Hematopoietic multipotent progenitor cell treated with erythropoietin and hydrocortisone succinate and interleukin-3 and kit ligand, for 8 days (in vitro differentiated cells): Measurements from ENCODE around the gene LMAN2L.

Experiments
- DNase-seq: peaks from one replicate; pipeline ENCODE4 v3.0.0-alpha.2; 2015

The LMAN2L gene, protein sequence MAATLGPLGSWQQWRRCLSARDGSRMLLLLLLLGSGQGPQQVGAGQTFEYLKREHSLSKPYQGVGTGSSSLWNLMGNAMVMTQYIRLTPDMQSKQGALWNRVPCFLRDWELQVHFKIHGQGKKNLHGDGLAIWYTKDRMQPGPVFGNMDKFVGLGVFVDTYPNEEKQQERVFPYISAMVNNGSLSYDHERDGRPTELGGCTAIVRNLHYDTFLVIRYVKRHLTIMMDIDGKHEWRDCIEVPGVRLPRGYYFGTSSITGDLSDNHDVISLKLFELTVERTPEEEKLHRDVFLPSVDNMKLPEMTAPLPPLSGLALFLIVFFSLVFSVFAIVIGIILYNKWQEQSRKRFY

GRCh38 chr2:96739633-96740428 is at the start of gene LMAN2L:
Gene LMAN2L, minus strand, starts transcription at chr2:96740064. Its CDS starts 24 bp downstream, at chr2:96740040.
- peak; percentile 98 for DNase-seq

DNA sequence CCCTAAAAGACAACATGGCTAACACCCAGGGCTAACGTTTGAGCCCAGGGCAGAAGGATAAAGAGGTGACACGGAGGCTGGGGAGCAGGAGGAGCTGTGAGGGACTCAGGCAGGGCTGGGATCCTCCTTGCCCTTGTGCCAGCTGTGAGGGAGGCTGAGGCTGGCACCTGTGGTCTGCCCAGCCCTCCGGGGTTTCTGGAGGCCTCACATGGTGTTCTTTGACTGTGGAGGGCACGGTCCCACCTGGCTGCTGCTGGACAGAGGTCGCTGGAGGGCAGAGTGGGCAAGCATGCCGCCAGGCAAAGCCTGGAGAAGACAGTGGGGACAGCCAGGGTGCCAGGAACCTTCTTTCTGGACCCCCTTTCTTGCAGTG is 49.4 kb upstream of the LMAN2L start:
- DNase-seq = no peak

DNA sequence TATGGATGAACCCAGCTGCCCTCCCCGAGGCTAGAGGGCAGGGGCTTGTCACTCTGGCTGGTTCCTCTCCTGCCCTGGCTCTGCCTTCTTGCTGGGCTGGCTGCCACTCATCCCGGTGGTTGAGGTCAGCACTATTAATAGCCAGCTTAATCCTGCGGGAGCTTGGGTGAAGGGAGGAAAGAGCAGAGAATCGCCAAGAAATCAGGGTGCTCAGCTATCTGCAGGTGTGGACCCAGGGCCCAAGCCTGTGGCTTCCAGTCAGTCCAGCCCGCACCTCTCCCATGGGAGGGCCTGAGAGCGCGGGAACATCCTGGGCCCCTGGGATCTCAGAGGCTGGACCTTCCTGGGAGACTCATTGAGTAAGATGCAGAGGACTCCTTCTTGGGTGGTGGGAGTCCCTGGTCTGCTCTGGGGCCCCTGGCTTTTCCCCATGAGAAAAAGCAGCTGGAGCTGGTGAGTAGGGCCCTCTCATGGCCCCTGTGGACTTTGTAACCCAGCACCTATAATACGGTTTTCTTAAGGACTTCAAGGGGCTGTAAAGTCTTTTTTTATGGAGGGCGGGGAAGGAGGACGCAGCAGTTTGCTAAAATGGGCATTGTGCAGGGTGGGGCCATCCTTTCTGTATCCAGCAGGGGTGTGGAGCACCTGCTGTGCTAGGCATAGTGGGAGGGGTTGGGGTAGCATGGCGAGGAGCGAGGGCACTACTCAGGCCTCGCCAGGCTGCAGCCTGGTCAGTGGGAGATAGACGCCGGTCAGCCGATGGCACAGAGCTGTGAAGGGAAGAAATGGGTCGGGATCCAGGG is 48.8 kb upstream of the LMAN2L start:
- no peak for DNase-seq

GRCh38 chr2:96787411-96787810 is 47.5 kb upstream of the LMAN2L start:
- DNase-seq = no peak

GRCh38 chr2:96783388-96783787 is 43.5 kb upstream of the LMAN2L start:
- DNase-seq = no peak

- no peak for DNase-seq
These were observed 35.3 kb upstream of the LMAN2L start for GRCh38 chr2:96775160-96775559.

DNA sequence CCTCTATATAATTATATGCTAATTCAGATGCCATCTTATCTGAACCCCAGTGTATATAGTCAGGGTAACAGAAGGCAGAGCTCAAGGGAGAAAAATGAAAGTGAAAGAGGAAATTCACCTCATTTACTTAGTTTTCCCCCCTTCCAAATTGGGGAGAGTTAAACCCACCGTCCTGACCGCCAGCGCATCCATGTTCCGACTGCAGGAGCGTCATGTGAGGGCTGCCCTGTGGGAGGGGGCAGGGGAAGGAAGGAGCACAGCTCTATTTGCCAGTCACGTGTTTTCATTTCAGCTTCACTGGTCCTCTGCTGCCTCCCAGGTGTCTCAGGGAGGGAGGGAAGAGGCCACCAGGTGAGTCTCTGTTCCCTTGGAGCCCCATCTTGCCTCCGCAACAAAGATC is 34.1 kb upstream of the LMAN2L start:
- peak; percentile 51 for DNase-seq

- DNase-seq = peak; percentile 41
These were observed 33.2 kb upstream of the LMAN2L start for GRCh38 chr2:96772903-96773671.

- DNase-seq = no peak
These were observed 32.1 kb upstream of the LMAN2L start for GRCh38 chr2:96771796-96772618.

- DNase-seq = no peak
These were observed 30.8 kb upstream of the LMAN2L start for GRCh38 chr2:96770442-96771202.

- no peak for DNase-seq
These were observed 29.9 kb upstream of the LMAN2L start for GRCh38 chr2:96769814-96770213.

- DNase-seq = no peak
These were observed 28.3 kb upstream of the LMAN2L start for GRCh38 chr2:96768083-96768561.

DNA sequence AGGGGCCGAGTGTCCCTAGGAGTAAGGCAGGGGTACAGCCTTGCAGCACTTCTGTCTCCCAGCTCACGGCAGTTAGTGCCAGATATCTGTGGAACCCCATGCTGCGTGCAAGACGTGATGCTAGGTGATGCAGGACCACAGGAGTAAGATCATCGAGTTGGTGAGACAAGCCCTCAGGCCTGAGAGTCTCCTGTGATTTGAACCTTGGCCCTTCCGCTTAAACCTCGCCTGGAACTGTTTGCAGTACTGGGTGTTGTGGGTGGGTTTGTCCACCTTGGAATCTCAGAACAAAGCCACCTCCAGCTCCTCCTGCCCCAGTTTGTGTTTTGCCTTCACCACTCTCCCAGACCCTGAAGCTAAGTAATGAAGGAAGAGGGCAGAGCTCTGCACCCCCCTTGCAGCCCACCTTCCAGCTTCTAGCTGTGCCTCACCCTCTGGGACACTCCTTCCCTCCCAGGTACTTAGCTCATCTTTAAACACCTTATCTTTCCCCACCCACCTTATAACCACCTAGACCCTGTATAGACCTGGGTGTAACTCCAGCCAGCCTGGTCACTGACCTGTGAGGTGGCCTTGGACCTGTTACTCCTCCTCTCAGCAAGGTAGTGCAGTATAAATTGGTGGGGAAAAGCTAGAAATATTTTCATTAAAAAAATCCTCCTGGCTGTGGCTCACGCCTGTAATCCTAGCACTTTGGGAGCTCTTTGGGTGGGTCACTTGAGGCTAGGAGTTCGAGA is 27.4 kb upstream of the LMAN2L start:
- no peak for DNase-seq

DNA sequence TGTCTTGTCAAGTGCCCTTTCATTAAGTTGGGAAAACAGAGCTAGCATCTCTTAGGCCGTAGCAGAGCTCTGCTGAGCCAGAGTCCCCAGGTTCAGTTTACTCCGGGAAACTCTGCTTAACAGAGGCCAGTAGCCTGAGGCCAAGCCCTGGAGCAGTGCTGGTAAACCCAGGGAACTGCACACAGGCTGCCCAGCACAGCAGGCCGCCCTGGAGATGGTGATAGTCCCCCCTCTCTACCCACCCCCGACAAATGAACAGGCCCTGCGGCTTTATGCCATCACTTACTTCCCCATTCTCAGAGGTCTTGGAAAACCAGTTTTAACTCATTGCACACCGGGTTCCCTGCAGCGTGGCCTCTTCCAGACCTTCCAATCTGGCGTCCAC is 24.4 kb upstream of the LMAN2L start:
- peak; percentile 47 for DNase-seq

DNA sequence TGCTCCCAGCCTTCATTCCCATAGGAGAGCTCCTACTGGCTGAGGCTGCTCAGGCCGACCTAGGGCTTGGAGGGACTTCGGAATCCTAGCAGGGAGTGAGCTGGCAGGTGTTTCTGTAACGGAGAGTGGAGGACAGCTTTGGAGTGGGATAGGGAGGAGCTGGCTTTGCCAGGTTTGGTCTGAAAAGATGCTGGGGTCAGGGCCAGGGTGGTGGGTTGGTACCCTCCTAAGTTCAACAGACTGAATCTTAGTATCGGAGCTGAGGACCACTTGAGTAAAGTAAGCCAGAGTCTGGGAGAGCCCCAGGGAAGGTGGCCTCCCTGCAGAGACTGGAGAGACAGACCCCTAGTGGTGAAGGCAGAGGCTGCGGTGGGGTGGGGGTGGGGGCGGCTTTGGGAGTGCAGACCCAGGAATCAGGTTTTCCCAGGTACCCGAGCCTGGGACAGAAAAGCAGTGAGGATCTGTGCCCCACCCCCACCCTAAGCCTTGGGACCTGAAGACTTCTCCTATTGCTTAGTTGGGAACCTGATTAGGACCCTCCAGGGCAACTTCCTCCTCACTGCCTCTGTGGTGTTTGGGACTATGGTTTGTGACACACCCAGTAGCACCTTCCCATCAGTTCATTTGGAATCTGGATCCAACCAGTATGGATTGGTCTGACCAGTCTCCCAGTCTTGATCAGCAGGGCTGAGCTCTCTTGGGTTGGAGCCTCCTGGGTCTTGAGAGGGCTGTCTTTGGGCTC is 23.8 kb upstream of the LMAN2L start:
- no peak for DNase-seq

DNA sequence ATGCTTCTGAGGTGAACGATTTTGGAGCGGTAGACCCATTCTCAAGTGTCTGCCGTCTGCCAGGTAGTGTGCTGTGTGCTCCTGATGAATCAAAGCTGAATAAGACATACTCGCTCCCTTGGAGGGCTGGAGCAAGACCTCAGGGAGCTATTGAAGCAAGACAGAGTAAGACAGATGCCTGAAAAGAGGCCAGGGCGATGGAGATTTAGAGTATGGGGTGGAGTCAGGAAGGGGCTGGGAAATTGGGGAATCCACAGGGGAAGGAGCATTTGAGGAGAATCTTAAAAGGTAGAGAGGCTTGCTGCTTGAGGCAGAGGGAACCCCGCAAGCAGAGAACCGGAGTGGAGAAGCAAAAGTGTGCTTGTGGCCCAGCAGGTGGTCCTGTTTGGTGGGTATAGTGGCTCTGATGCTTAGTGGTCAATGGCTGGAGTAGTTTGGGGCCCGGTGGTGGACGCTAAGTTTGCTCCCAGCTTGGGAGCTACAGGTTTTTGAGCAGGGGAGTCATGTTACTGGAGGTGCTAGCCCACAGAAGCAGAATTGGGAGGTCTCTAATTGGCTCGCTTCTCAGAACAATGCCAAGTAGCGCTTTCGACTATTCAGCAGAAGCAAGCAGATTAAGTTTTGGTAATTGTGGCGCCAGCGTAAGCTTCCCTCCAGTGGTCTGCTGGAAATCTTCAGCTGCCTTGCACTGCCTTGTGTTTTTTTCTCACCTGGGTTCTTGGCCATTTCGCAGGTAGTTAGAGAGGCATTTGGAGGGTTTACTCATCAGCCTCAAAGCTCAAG is 22.9 kb upstream of the LMAN2L start:
- DNase-seq = peak; percentile 33

DNA sequence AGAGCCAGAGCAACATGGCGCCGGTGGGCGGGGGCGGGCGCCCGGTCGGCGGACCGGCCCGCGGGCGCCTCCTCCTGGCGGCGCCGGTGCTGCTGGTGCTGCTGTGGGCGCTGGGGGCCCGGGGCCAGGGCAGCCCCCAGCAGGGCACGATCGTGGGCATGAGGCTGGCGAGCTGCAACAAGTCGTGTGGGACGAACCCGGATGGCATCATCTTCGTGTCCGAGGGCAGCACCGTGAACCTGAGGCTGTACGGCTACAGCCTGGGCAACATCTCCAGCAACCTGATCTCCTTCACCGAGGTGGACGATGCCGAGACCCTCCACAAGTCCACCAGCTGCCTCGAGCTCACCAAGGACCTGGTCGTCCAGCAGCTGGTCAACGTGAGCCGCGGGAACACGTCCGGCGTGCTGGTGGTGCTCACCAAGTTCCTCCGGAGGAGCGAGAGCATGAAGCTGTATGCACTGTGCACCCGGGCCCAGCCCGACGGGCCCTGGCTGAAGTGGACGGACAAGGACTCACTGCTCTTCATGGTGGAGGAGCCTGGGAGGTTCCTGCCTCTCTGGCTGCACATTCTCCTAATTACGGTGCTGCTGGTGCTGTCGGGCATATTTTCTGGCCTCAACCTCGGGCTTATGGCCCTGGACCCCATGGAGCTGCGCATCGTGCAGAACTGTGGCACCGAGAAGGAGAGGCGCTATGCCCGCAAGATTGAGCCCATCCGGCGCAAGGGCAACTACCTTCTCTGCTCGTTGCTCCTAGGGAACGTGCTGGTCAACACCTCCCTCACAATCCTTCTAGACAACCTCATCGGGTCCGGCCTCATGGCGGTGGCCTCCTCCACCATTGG is 21.3 kb upstream of the LMAN2L start:
- DNase-seq = peak; percentile 25
